CD4-positive, alpha-beta T cell treated with Interleukin-15 for 1 hour (primary cell): ENCODE data around the gene RRP9.

Experiments
- DNase-seq: peaks from one replicate; pipeline ENCODE4 v3.0.0-alpha.2; 2020

Gene RRP9

DNA sequence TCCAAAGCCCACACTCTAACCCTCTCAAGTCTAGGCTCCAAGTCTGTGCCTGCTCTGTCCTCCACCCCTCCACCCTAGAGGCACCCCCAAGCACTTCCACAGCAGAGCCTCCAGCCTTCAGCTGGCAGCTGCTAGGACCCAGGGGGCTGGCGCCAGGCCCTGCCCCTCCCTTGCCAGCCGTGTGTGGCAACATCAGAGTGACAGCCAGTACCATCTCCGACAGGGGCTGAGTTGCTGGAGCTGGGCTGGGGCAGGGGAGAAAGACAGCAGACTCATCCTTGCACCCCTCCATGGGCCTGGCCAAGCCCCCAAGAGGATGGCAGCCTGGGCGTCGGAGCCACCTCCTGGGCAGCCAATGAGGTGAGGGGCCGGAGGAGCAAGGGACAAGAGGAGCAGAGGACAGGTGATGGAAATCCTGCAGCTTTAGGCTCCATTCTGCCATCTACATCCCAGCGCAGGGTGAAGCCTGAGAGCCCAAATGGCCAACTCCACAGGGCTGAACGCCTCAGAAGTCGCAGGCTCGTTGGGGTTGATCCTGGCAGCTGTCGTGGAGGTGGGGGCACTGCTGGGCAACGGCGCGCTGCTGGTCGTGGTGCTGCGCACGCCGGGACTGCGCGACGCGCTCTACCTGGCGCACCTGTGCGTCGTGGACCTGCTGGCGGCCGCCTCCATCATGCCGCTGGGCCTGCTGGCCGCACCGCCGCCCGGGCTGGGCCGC, 13.6 kb upstream of the RRP9 start, which contains the start of gene GPR62:
Gene GPR62 (plus strand): TSS at position 207 of the 718 bp plus-strand sequence. CDS start 272 bp downstream, at position 479.
- no peak for DNase-seq

GRCh38 chr3:51954713-51955112, 13.0 kb upstream of the RRP9 start:
- no peak for DNase-seq

GRCh38 chr3:51954105-51954504, 12.4 kb upstream of the RRP9 start:
- no peak for DNase-seq

DNA sequence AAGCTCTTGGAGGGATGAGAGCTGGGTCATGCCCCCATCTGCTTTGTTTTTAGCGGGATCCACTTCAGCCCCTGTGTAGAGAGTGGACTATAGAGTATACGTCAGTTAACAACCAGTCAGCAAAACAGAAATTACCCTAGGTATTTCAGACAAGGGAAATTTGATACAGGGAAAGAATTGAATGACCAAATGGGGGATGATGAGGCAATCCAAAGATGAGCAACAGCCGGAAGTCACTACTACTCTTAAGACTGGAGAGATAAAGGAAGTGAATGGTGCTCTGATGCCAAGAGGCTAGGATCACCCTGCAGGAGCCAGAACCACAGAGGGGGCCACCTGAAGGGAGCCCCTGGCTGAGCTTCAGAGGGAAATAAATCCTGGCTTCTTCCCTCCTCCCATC, 11.7 kb upstream of the RRP9 start:
- no peak for DNase-seq

- no peak for DNase-seq
Measured at GRCh38 chr3:51950899-51951298, 9.2 kb upstream of the RRP9 start.

DNA sequence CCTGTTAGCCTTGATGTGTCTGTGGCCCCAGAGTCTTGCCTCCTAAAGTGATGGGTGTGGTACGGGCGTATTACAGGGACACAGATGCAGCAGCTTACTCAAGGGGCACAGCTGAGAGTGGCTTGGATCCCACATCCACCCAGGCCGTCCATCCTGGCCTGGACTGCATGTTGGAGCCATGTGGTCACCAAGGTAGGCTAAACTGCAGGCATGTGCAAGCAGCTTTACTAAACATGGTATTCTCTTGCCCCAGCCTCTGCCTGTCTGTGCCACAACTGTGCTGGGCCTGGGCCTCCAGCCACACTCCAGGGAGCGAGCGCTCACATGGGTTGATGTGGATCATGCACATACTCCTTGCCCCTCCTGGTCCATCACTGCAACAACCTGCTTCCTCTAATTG, 7.4 kb upstream of the RRP9 start:
- DNase-seq, result no peak

- DNase-seq, result no peak
Measured at GRCh38 chr3:51948016-51948580, 6.4 kb upstream of the RRP9 start.

DNA sequence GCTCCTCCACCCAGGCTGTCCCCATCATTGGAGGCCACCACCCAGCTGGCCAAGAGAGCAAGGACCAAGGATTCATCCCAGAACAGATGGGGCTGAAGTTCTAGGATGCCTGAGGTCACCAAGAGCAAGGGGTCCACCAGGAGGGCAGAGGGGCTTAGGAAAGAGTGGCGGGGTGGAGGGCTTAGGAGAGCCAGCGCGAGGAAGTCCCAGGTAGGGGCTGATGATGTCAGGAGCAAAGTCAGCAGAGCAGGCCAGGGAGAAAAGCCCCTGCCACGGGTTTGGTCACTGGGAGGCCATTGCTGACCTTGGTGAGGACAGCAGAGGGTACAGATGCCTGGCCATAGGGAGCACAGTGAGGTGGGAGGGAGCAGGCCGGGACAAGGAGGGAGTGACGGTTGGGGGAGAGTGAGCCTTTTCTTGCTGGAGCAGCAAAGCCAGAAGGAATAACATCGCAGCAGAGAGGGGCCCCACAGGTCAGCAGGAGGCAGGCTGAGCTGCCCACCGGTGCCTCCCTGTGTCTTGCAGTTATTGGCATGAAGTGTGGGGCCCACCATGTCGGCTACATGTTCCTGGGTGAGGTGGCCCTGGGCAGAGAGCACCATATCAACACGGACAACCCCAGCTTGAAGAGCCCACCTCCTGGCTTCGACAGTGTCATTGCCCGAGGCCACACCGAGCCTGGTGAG, 5.7 kb upstream of the RRP9 start:
- DNase-seq, result no peak

GRCh38 chr3:51946796-51947195, 5.1 kb upstream of the RRP9 start:
- DNase-seq, result peak; percentile 13

DNA sequence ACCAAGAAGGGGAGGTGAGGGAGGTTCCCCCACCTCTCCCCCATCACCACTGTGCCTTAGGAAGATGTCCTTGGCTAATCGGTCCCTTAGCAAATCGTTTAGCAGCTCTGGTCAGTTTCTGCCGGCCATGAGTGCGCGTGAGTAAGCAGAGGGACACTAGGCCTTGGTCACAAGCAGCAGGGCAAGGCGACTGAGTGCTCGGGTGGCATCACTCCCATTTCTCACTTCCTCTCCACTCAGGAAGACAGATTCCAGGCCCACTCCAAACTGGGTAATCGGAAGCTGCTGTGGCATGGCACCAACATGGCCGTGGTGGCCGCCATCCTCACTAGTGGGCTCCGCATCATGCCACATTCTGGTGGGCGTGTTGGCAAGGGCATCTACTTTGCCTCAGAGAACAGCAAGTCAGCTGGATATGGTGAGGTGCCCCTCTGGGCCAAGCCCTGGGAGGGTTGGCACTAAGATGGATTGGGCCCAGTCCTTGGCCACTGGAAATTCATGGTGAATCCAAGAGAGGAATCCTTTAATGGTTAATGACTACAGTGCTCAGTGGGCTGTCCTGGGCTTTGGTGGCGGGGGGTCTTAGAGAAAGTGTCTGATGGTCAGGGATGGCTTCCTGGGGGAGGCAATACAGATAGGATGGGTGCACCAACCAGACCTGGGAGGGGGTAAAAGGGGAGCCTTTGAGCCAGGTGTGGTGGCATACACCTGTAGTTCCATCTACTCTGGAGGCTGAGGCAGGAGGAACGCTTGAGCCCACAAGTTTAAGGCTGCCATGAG, 4.4 kb upstream of the RRP9 start:
- DNase-seq, result peak; percentile 10

GRCh38 chr3:51945031-51945840, 3.5 kb upstream of the RRP9 start:
- DNase-seq, result peak; percentile 17

DNA sequence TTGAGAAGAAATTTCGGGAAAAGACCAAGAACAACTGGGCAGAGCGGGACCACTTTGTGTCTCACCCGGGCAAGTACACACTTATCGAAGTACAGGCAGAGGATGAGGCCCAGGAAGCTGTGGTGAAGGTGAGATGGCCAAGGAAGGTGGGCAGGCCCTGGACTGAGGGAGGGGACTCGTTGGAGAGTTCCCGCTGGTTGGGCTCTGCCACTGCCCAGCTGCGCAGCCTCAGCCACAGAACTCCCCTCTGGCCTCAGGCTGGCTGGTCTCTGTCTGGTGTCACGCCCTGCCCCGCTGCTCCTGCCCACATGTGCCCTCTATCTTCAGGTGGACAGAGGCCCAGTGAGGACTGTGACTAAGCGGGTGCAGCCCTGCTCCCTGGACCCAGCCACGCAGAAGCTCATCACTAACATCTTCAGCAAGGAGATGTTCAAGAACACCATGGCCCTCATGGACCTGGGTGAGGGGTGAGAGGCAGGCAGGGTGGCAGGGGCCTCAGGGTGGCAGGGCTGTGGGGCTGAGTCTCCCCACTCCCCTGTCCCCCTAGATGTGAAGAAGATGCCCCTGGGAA, 2.8 kb upstream of the RRP9 start:
- DNase-seq, result no peak

- no peak for DNase-seq
Measured at GRCh38 chr3:51943451-51944391, 2.0 kb upstream of the RRP9 start.

DNA sequence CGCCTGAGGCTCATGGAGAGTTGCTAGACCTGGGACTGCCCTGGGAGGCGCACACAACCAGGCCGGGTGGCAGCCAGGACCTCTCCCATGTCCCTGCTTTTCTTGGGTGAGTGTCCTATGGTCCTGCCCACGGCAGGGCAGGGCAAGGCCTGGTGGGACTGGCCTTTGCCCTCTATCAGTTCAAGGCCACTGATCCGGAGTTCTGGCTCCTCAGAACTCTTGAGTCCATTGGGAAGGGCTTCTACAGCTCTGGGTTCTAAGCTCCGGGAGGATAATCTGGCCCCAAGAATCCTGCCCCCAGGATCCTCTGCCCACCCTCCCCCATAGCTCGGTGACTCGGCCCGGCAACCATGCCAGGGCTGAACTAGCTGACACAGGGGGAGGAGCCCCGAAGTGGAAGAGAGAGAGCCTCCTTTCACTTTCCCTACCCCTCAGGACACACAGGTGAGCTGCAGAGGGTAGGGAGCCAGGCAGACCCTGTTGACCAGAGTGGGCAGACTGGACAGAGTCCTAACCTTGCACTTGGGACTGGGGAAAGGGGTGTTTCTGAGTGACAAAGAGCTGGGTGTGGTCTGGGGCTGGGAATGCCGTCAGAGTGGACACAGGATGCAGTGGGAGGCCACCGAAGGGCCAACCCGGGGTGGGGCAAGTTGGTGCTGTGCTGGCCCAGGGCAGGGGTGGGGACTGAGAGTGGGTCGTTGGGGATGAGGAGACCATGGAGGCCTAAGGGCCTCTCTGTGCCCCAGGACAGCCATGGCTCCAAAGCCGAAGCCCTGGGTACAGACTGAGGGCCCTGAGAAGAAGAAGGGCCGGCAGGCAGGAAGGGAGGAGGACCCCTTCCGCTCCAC, 1.1 kb upstream of the RRP9 start:
- peak; percentile 55 for DNase-seq

DNA sequence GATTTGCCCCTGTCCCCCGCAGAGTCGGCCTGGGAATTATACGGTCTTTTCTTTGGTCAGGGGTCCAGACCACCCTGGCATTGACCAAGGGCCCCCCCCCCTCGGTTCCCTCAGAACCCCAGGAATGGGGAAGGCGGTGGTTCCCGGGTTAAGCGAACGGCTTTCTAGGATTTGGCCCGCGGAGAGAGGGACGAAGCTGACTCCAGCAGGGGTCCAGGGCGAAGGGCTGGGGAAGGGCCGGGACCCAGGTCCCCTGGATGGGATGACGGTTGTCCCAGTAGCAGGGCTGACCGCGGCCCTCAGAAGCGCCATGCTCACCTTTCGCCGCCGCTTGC, 274 bp downstream of the RRP9 start:
- DNase-seq, result no peak

- DNase-seq, result no peak
Measured at GRCh38 chr3:51940648-51941462, 849 bp downstream of the RRP9 start.

- no peak for DNase-seq
Measured at GRCh38 chr3:51938780-51939425, 2.8 kb downstream of the RRP9 start.

- no peak for DNase-seq
Measured at GRCh38 chr3:51937611-51938450, 3.9 kb downstream of the RRP9 start.
